Ishikawa (cell line): ENCODE data around the gene PKP3.

Experiments used
- CEBPB ChIP-seq: IDR thresholded peaks from 2 replicates; pipeline ENCODE4 v1.6.1; 2012
- CREB1 ChIP-seq: IDR thresholded peaks from 2 replicates; pipeline ENCODE4 v1.6.1; 2012; ENCODE audit warnings: low read depth
- EGR1 ChIP-seq: IDR thresholded peaks from 2 replicates; pipeline ENCODE4 v1.6.1; 2012
- EP300 ChIP-seq: IDR thresholded peaks from 2 replicates; pipeline ENCODE4 v1.6.1; 2012; ENCODE audit warnings: borderline replicate concordance
- FOXM1 ChIP-seq: IDR thresholded peaks from 2 replicates; pipeline ENCODE4 v1.6.1; 2012; ENCODE audit warnings: low read depth, borderline replicate concordance
- MAX ChIP-seq: IDR thresholded peaks from 2 replicates; pipeline ENCODE4 v1.6.1; 2012
- NFIC ChIP-seq: IDR thresholded peaks from 2 replicates; pipeline ENCODE4 v1.6.1; 2012
- RAD21 ChIP-seq: IDR thresholded peaks from 2 replicates; pipeline ENCODE4 v1.6.1; 2012; ENCODE audit warnings: low read depth
- REST ChIP-seq: IDR thresholded peaks from 2 replicates; pipeline ENCODE4 v1.6.1; 2012; ENCODE audit warnings: low read depth, mild to moderate bottlenecking
- TAF1 ChIP-seq: IDR thresholded peaks from 2 replicates; pipeline ENCODE4 v1.6.1; 2012; ENCODE audit warnings: low read depth, mild to moderate bottlenecking
- TCF12 ChIP-seq: IDR thresholded peaks from 2 replicates; pipeline ENCODE4 v1.6.1; 2012; ENCODE audit warnings: low read depth
- TEAD4 ChIP-seq: IDR thresholded peaks from 2 replicates; pipeline ENCODE4 v1.6.1; 2012
- USF1 ChIP-seq: IDR thresholded peaks from 2 replicates; pipeline ENCODE4 v1.6.1; 2012
- YY1 ChIP-seq: IDR thresholded peaks from 2 replicates; pipeline ENCODE4 v1.6.1; 2012; ENCODE audit warnings: low read depth
- ZBTB7A ChIP-seq: IDR thresholded peaks from 2 replicates; pipeline ENCODE4 v1.6.1; 2012; ENCODE audit warnings: low read depth

PKP3 gene

GRCh38 chr11:418343-419247 is 24.6 kb downstream of the PKP3 start:
- TF ChIP-seq TCF12: no peak
- no peak for TF ChIP-seq TEAD4
- no peak for TF ChIP-seq MAX
- TF ChIP-seq ZBTB7A: no peak
- no peak for TF ChIP-seq YY1
- no peak for TF ChIP-seq EP300
- no peak for TF ChIP-seq FOXM1
- TF ChIP-seq TAF1: no peak
- no peak for TF ChIP-seq EGR1
- no peak for TF ChIP-seq CEBPB
- TF ChIP-seq REST: no peak
- no peak for TF ChIP-seq USF1
- TF ChIP-seq RAD21: no peak
- no peak for TF ChIP-seq NFIC

- TF ChIP-seq FOXM1 (no peak), REST (no peak), TCF12 (no peak), RAD21 (no peak), EGR1 (no peak), MAX (no peak), CEBPB (no peak), NFIC (no peak), ZBTB7A (no peak), TAF1 (no peak), TEAD4 (no peak), YY1 (no peak), USF1 (no peak)
These were observed 25.4 kb downstream of the PKP3 start for GRCh38 chr11:419248-420005.

GRCh38 chr11:420054-420910 is 26.3 kb downstream of the PKP3 start:
- no peak for TF ChIP-seq CEBPB
- no peak for TF ChIP-seq REST
- no peak for TF ChIP-seq FOXM1
- TF ChIP-seq RAD21: no peak
- TF ChIP-seq TEAD4: no peak
- no peak for TF ChIP-seq TAF1
- TF ChIP-seq MAX: no peak
- no peak for TF ChIP-seq EGR1
- TF ChIP-seq NFIC: no peak
- TF ChIP-seq EP300: no peak
- no peak for TF ChIP-seq YY1
- TF ChIP-seq CREB1: no peak
- TF ChIP-seq TCF12: no peak
- no peak for TF ChIP-seq USF1
